Central memory CD8-positive, alpha-beta T cell (primary cell): Measurements from ENCODE around the gene RSPH3.
A peak's percentile ranks its signal among the peaks of the same experiment; 100 is the strongest.
"Not testable (repeated sequence)": the region's sequence is repeated elsewhere in the genome, so short reads cannot be mapped to it uniquely, and the experiment has no call there.

Experiments
- ATAC-seq: fragments of 150-1000 bp; cut with Tn5 transposase; replicated peaks from 2 replicates; pipeline ENCODE4 v1.10.0; 2022; ENCODE audit warnings: mild to moderate bottlenecking, moderate FRiP score, moderate number of reproducible peaks; ENCODE audit not compliant: poor library complexity, severe bottlenecking; ENCODE audit errors: extremely low read depth
- DNase-seq, 2 donors: peaks; one replicate each; pipeline ENCODE4 v3.0.0; 2021; ENCODE audit warnings: low spot score in 2 of 2
- H3K27ac Mint-ChIP-seq: one replicate; pipeline ENCODE4 v1.8.0; 2022; ENCODE audit warnings: low read depth, mild to moderate bottlenecking, moderate library complexity, mixed read lengths
- H3K27me3 Mint-ChIP-seq: one replicate; pipeline ENCODE4 v1.8.0; 2022; ENCODE audit warnings: mixed read lengths
- H3K36me3 Mint-ChIP-seq: one replicate; pipeline ENCODE4 v1.8.0; 2022; ENCODE audit warnings: mild to moderate bottlenecking, moderate library complexity, mixed read lengths; ENCODE audit not compliant: insufficient read depth
- H3K4me1 Mint-ChIP-seq: one replicate; pipeline ENCODE4 v1.8.0; 2022; ENCODE audit warnings: mixed read lengths
- H3K4me3 Mint-ChIP-seq: one replicate; pipeline ENCODE4 v1.8.0; 2022; ENCODE audit warnings: mild to moderate bottlenecking, moderate library complexity, mixed read lengths
- H3K9me3 Mint-ChIP-seq: one replicate; pipeline ENCODE4 v1.8.0; 2022; ENCODE audit warnings: mixed read lengths

RSPH3 gene

DNA sequence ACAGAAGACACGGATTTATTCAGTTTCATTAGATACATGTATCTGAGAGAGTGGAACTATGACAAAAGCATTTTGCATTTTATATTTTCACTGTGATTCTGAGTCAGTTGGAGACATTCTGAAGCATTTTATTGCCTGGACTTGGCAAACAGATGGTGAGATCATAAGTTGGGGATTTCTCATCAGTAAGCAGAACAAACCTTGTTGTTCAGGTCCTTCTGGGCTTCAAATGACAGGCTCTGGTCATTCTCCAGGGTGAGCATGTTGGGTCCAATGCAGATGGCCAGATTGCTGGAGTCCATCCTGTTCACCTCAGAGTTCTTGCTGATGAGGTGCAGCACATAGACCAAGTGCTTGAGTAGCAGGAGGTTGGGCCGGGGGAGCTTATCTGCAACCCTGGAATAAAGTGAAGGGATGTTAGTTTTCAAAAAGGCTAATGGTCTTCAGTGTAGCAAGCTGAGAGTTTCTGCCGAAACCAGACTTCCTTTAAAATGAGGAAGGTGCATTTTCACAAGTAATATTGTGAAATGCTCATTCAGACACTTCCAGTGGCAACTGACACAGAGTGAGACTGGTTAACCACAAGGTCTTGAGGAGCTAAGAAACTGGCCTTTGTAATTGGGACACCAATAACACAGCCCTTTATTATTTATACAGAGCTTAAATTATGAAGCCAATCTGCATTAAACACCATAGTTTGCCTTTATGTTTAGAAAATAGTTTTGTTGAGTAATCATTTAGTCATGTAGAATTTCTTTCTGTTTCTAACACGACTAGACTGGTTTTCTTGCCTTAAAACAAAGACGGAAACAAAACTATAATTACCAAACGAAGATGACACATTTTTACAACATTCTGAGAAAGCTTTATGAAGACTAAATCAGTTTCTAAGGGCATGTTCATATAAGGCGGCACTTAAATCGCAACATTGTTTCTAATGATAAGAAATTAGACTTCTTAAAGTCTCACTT, 39.2 kb upstream of the RSPH3 start:
- ATAC-seq (peak; percentile 38), DNase-seq (peak in 1 of 2 donors; percentile 46)
- Mint-ChIP-seq H3K36me3 (peaks cover 95% of the 10 kb centered on the region), H3K4me1 (peaks cover 58% of the 10 kb centered on the region), H3K4me3 (peak overlapping the region; percentile 97), H3K9me3 (no peaks in the 10 kb centered on the region), H3K27me3 (no peaks in the 10 kb centered on the region), H3K27ac (peak overlapping the region; percentile 93)

- Mint-ChIP-seq H3K27ac (peak overlapping the region; percentile 93), H3K4me1 (peaks cover 58% of the 10 kb centered on the region), H3K36me3 (peaks cover 92% of the 10 kb centered on the region), H3K4me3 (peak overlapping the region; percentile 97)
- H3K27me3 Mint-ChIP-seq, ATAC-seq, DNase-seq, H3K9me3 Mint-ChIP-seq: not testable (repeated sequence)
These were observed 38.3 kb upstream of the RSPH3 start for GRCh38 chr6:159038318-159038717.

- Mint-ChIP-seq H3K36me3 (peaks cover 89% of the 10 kb centered on the region), H3K4me3 (peak overlapping the region; percentile 97), H3K27me3 (no peaks in the 10 kb centered on the region), H3K27ac (peak overlapping the region; percentile 82), H3K4me1 (peaks cover 57% of the 10 kb centered on the region), H3K9me3 (no peaks in the 10 kb centered on the region)
- DNase-seq (no peak), ATAC-seq (no peak)
These were observed 37.8 kb upstream of the RSPH3 start for GRCh38 chr6:159037756-159038290.

DNA sequence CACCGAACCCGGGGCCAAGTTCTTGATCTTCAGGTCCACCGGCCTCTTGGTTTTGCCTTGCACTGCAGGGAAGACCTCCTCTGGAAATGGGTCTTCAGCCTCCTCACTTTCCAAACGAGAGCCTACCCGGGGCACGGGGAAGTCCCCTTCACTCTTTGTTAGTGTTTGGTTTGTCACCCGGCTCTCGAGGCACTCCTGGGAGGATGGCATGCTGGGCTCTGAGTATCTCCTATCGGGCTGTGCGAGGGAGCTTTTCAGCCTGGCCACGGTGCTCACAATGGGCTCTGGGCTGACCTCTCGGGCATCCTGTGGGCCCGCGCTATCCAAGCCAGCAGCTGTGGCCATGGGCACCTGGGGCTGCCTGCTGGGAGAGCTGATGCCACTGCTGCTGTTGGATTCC, 36.7 kb upstream of the RSPH3 start:
- ATAC-seq, result peak; percentile 21
- peaks cover 79% of the 10 kb centered on the region for H3K36me3 Mint-ChIP-seq
- no peak for DNase-seq
- peak overlapping the region; percentile 97 for H3K4me3 Mint-ChIP-seq
- H3K9me3 Mint-ChIP-seq, result no peaks in the 10 kb centered on the region
- H3K27ac Mint-ChIP-seq, result peak overlapping the region; percentile 82
- no peaks in the 10 kb centered on the region for H3K27me3 Mint-ChIP-seq
- peaks cover 52% of the 10 kb centered on the region for H3K4me1 Mint-ChIP-seq

GRCh38 chr6:159035891-159036290, 35.9 kb upstream of the RSPH3 start:
- Mint-ChIP-seq H3K36me3 (peaks cover 71% of the 10 kb centered on the region), H3K4me3 (peak overlapping the region; percentile 97), H3K27me3 (no peaks in the 10 kb centered on the region), H3K27ac (peak overlapping the region; percentile 82), H3K4me1 (peaks cover 45% of the 10 kb centered on the region), H3K9me3 (no peaks in the 10 kb centered on the region)
- ATAC-seq, result no peak
- no peak for DNase-seq

DNA sequence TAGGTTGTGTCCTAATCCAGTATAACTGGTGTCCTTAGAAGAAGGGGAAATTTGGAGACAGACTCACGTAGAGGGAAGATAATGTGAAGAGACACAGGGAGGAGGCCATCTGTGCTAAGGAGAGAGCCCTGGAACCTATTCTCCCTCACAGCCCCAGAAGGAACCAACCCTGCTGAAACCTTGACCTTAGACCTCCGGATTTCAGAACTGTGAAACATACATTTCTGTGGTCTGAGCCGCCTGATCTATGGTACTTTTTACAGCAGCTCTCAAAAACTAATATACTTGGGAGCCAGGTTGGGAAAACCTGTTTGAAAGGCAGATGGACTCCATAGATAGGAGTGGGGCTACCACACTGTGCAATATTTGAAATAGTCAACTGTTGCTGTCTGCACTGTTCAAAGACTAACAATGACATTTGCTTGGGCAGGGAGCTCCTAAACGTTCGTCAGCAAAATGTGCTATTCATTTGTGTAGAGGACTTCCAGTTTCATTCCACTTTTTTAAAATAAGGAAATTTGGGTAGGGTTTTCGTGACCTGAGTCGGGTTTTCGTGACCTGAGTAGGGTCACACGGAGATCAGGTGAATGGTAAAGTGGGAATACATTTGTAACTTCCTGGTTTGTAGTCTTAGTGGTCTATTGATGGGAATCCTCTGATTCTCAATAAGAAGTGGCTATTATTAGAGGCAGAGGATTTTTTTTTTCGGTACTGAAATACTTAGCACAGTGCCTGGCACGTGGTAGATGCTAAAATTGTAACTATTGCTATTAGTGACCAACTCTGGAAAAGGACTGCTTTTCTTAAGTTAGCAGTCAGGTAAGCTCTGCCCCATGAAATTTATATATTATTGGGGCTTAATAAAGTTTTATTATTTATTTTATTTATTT, 33.4 kb upstream of the RSPH3 start:
- H3K4me3 Mint-ChIP-seq, result no peak overlapping the region
- ATAC-seq, result peak; percentile 33
- DNase-seq, result no peak
- H3K27me3 Mint-ChIP-seq, result no peaks in the 10 kb centered on the region
- peak overlapping the region; percentile 8 for H3K27ac Mint-ChIP-seq
- H3K36me3 Mint-ChIP-seq, result peaks cover 46% of the 10 kb centered on the region
- no peaks in the 10 kb centered on the region for H3K9me3 Mint-ChIP-seq
- H3K4me1 Mint-ChIP-seq, result peaks cover 32% of the 10 kb centered on the region

DNA sequence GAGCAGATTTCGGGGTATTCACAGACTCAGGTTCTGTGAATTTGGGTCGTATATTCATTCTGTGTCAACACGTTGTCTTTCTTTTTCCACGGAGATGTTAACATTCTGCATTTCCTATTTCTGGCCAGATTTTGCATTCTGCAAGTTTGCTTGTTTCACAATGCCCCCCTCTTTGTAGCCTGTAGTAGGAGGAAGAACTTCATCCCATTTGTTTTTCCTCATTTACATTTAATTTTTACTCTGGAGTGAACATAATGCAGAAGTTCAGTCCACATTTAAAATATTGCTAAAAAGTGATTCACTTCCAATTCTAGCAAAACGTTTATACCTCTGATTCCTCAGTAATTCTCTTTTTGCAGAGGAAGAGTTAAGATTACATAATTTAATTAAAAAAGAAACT, 31.8 kb upstream of the RSPH3 start:
- H3K4me1 Mint-ChIP-seq, result peaks cover 21% of the 10 kb centered on the region
- ATAC-seq (no peak), DNase-seq (no peak)
- H3K4me3 Mint-ChIP-seq, result no peak overlapping the region
- H3K9me3 Mint-ChIP-seq, result no peaks in the 10 kb centered on the region
- H3K27ac Mint-ChIP-seq, result no peak overlapping the region
- peaks cover 31% of the 10 kb centered on the region for H3K36me3 Mint-ChIP-seq
- H3K27me3 Mint-ChIP-seq, result no peaks in the 10 kb centered on the region

DNA sequence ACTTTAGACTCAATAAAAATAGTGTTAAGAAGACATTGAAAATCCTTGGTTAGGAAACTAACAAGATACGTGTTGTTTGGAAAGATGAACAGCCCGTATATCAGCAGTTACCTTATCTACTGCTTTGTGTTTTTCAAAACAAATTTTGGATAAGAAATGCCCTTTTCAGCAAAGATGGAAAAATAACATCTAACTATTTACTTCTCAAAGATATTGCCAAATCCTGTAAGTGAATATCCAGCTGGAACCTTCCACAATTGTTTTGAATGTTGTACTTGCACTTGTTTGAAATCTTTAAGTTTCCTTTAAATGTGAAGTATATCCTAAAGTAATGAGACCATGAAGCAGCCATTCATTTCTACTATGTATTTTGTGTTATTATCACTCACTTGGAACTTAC, 30.2 kb upstream of the RSPH3 start:
- no peak overlapping the region for H3K4me3 Mint-ChIP-seq
- no peaks in the 10 kb centered on the region for H3K27me3 Mint-ChIP-seq

DNA sequence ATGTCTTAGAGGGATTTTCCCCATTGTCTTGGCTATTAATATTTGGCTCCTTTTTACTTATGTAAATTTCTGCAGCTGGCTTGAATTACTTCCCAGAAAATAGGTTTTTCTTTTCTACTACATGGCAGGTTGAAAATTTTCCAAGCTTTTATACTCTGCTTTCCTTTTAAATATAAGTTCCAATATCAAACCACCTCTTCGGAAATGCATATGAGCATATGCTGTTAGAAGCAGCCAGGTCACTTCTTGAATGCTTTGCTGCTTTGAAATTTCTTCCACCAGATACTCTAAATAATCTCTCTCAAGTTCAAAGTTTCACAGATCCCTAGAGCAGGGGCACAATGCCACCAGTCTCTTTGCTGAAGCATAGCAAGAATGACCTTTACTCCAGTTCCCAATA, 25.2 kb upstream of the RSPH3 start:
- Mint-ChIP-seq H3K9me3 (peaks cover 12% of the 10 kb centered on the region), H3K27ac (peak overlapping the region; percentile 2), H3K4me1 (peaks cover 11% of the 10 kb centered on the region)
- not testable (repeated sequence) for DNase-seq, ATAC-seq, H3K4me3 Mint-ChIP-seq, H3K36me3 Mint-ChIP-seq, H3K27me3 Mint-ChIP-seq

More for the DNA sequence above, 30.2 kb upstream of the RSPH3 start:
- Mint-ChIP-seq H3K9me3 (peaks cover 7% of the 10 kb centered on the region), H3K27ac (no peak overlapping the region), H3K4me1 (peaks cover 9% of the 10 kb centered on the region), H3K36me3 (peaks cover 14% of the 10 kb centered on the region)
- DNase-seq (no peak), ATAC-seq (no peak)

DNA sequence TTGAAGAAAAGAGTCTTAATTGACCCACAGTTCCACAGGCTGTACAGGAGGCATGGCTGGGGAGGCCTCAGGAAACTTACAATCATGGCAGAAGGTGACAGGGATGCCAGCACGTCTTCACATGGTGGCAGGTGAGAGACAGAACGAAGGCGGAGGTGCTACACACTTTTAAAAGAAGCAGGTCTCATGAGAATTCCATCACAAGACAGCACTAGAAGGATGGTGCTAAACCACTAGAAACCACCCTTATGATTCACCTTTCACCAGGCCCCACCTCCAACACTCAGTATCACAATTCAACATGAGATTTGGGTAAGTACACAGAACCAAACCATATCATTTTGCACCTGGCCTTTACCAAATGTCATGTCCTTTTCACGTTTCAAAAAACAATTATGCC, 23.9 kb upstream of the RSPH3 start:
- H3K4me3 Mint-ChIP-seq, result no peak overlapping the region
- H3K4me1 Mint-ChIP-seq, result peaks cover 21% of the 10 kb centered on the region
- no peaks in the 10 kb centered on the region for H3K36me3 Mint-ChIP-seq
- H3K27ac Mint-ChIP-seq, result peak overlapping the region; percentile 79
- H3K27me3 Mint-ChIP-seq, result no peaks in the 10 kb centered on the region
- peaks cover 12% of the 10 kb centered on the region for H3K9me3 Mint-ChIP-seq
- DNase-seq, result no peak
- peak; percentile 76 for ATAC-seq

- peaks cover 27% of the 10 kb centered on the region for H3K4me1 Mint-ChIP-seq
- ATAC-seq, result no peak
These were observed 20.0 kb upstream of the RSPH3 start for GRCh38 chr6:159020011-159020410.

DNA sequence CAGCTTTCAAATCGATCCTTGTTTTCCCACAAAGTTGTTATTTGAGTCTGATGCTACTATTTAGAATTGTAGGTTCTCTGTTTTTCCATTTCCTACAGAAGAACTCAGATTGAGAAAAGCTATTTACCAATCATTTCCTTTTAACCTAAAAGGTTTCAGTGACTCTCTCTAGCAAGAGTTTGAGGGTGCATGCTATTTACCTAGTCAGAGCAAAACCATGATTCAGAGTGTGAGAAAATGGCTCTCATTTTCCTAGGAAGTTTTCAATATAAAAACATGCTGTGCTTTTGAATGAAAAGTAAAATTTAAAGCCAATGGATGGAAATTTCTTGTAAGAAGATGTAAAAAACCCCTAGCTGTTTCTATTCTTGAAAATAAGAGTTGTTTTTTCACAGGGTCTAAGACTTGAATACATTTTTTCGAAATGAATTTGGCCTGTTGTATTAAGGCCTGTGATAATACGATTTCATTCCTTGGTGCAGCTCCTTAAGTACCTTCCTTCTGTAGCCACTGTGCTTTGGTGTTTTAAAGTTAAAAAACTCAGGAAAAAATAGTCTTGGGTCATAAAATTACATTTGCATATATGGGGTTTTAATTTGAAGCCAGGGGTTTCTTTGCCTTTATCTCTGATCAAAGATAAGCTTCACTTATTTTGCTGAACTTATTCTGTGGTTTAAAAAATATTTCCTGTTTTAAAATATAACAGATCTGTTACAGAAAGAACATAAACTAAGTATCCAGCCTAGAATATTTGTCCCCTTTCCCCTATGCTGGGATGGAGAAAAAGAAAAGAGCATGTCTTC, 18.0 kb upstream of the RSPH3 start:
- DNase-seq (no peak), ATAC-seq (peak; percentile 32)
- Mint-ChIP-seq H3K4me3 (no peak overlapping the region), H3K27ac (peak overlapping the region; percentile 67), H3K9me3 (no peaks in the 10 kb centered on the region), H3K36me3 (no peaks in the 10 kb centered on the region), H3K27me3 (no peaks in the 10 kb centered on the region), H3K4me1 (peaks cover 16% of the 10 kb centered on the region)

More at GRCh38 chr6:159020011-159020410, 20.0 kb upstream of the RSPH3 start:
- Mint-ChIP-seq H3K27me3 (no peaks in the 10 kb centered on the region), H3K27ac (peak overlapping the region; percentile 67), H3K36me3 (no peaks in the 10 kb centered on the region), H3K4me3 (no peak overlapping the region), H3K9me3 (peaks cover 5% of the 10 kb centered on the region)
- DNase-seq, result no peak
